WI38 (cell line): Measurements from ENCODE around the gene KIF14.
"Not testable (repeated sequence)": the region's sequence is repeated elsewhere in the genome, so short reads cannot be mapped to it uniquely, and the experiment has no call there.

Experiments
- H3K4me3 ChIP-seq: 2 replicates; pipeline ENCODE4 v1.5.1; 2011; ENCODE audit warnings: low read depth, mild to moderate bottlenecking, control low read depth, low read length
- CTCF ChIP-seq: IDR thresholded peaks from 2 replicates; pipeline ENCODE4 v1.5.1; 2012; ENCODE audit warnings: low read depth, mild to moderate bottlenecking, control low read depth, low read length

The KIF14 gene

GRCh38 chr1:200561856-200562214 lies 58.7 kb downstream of the KIF14 start:
- no peak for TF ChIP-seq CTCF
- H3K4me3 ChIP-seq, result no peak overlapping the region

- no peak overlapping the region for H3K4me3 ChIP-seq
- TF ChIP-seq CTCF, result peak; percentile 35; the same call in 1 of the 2 replicates
Measured at GRCh38 chr1:200558866-200559459, 61.6 kb downstream of the KIF14 start.

DNA sequence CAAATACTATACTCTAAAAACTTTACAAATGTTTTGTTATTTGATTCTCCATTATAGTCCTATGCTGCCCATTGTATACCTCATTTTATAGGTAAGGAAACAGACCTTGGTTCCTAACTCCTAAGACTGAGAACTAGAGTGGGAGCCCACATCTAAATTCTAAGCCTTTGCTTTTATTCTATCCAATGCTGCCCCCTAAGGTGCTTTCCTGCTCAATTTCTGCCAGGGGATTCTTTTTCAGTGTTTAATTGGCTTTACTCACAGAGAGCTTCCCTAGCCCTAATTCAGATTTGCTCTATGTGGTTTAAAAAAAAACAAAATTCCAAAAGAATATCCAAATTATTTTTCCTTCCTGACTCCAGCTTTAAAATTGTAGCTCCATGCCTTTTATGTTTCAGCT lies 64.5 kb downstream of the KIF14 start:
- H3K4me3 ChIP-seq, result no peak overlapping the region
- no peak for TF ChIP-seq CTCF

DNA sequence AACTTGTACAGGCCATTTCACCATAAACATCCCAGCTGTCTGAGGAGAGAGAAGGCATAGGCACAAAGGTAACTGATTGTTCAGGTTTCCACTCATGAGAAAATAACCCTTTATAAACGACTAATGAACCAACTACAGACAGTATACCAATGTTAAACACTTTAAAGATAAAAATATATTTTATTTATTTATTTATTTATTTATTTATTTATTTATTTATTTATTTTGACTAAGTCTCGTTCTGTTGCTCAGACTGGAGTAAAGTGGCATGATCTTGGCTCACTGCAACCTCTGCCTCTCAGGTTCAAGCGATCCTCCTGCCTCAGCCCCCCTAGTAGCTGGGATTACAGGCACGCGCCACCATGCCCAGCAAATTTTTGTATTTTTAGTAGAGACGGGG lies 67.8 kb downstream of the KIF14 start:
- not testable (repeated sequence) for H3K4me3 ChIP-seq

DNA sequence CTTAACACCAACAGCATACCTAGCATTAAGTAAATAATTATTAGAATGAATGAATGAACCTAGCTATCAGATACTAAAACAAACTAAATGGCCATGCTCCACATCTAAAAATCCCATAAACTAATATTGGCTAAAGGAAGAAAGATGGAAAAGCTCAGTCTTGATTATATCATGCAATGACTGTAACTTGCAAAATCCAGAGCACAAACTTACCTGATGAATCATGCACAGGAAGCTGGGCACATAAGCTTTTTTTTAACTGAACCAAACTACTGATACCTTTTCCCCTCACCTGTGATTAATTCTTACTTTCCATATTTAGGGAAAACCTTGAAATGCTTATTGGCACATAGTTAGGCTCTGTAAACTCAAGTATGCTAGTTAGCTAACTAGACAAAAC lies 70.2 kb downstream of the KIF14 start:
- H3K4me3 ChIP-seq, result no peak overlapping the region
- no peak for TF ChIP-seq CTCF

DNA sequence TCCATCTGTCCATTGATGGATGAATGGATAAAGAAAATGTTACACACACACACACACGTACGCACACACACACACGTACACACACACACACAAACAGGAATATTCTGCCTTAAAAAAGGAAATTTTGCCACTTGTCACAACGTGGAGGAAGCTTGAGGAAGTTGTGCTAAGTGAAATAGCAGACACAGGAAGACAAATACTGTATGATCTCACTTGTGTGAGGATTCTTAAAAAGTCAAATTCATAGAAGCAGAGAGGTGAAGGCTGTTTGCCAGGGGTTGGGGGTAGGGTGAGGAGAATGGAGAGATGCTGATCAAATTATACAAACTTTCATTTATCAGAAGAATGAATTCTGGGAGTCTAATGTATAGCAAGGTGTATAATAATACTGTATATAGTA lies 73.2 kb downstream of the KIF14 start:
- H3K4me3 ChIP-seq, result no peak overlapping the region
- TF ChIP-seq CTCF, result no peak

DNA sequence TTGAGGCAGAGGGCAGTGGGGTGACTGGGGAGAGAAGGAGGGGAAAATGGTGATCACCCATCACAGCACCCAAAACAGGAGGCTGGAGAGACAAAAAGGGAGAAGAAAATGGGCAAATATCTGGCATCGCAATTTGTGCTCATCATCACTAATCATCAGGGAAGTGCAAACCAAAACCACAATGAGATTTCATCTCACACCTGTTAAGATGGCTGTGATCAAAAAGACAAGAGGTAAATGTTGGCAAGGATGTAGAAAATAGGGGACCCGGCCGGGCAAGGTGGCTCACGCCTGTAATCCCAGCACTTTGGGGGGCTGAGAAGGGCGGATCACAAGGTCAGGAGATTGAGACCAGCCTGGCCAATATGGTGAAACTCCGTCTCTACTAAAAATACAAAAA lies 74.0 kb downstream of the KIF14 start:
- H3K4me3 ChIP-seq, result no peak overlapping the region
- no peak for TF ChIP-seq CTCF

- no peak overlapping the region for H3K4me3 ChIP-seq
- no peak for TF ChIP-seq CTCF
Measured at GRCh38 chr1:200542162-200542561, 78.4 kb downstream of the KIF14 start.
